NT2/D1 (cell line): ENCODE measurements around the gene PAQR3.

Experiments used
- DNase-seq: peaks from one replicate; pipeline ENCODE4 v3.0.0-alpha.2; 2011; ENCODE audit warnings: low read depth, low spot score
- H3K27me3 ChIP-seq: 2 replicates; pipeline ENCODE4 v1.6.0; 2011; ENCODE audit warnings: mild to moderate bottlenecking; ENCODE audit not compliant: insufficient read length, insufficient read depth
- H3K36me3 ChIP-seq: 2 replicates; pipeline ENCODE4 v1.6.1; 2011; ENCODE audit warnings: mild to moderate bottlenecking, low read length, mixed read lengths; ENCODE audit not compliant: insufficient read depth, insufficient read length
- H3K4me1 ChIP-seq: 2 replicates; pipeline ENCODE4 v1.5.1; 2011; ENCODE audit not compliant: insufficient read depth, insufficient read length
- H3K4me3 ChIP-seq: 2 replicates; pipeline ENCODE4 v1.5.1; 2011; ENCODE audit warnings: low read depth; ENCODE audit not compliant: insufficient read length
- H3K9ac ChIP-seq: 2 replicates; pipeline ENCODE4 v1.6.0; 2011; ENCODE audit warnings: low read depth; ENCODE audit not compliant: insufficient read length
- H3K9me3 ChIP-seq: 2 replicates; pipeline ENCODE4 v1.5.1; 2011; ENCODE audit warnings: mild to moderate bottlenecking, low read length; ENCODE audit not compliant: insufficient read depth
- SUZ12 ChIP-seq: IDR thresholded peaks from 2 replicates; pipeline ENCODE4 v1.6.1; 2011; ENCODE audit not compliant: insufficient read length, insufficient read depth; ENCODE audit errors: extremely low read depth
- YY1 ChIP-seq: IDR thresholded peaks from 2 replicates; pipeline ENCODE4 v1.6.1; 2011; ENCODE audit not compliant: insufficient read length, insufficient read depth
- ZNF274 ChIP-seq: IDR thresholded peaks from 2 replicates; pipeline ENCODE4 v1.6.1; 2011; ENCODE audit warnings: mild to moderate bottlenecking, low read depth, low read length

Gene PAQR3

GRCh38 chr4:78902298-78902697, 36.9 kb downstream of the PAQR3 start:
- TF ChIP-seq SUZ12: no peak
- TF ChIP-seq YY1: no peak
- TF ChIP-seq ZNF274: no peak
- Histone ChIP-seq H3K27me3 (no peaks in the 10 kb centered on the region), H3K4me1 (no peaks in the 10 kb centered on the region), H3K9me3 (no peaks in the 10 kb centered on the region), H3K36me3 (no peaks in the 10 kb centered on the region), H3K9ac (no peak overlapping the region), H3K4me3 (no peak overlapping the region)
- DNase-seq: no peak

- TF ChIP-seq YY1: no peak
- no peak for TF ChIP-seq ZNF274
- TF ChIP-seq SUZ12: no peak
- H3K36me3 ChIP-seq: no peaks in the 10 kb centered on the region
- H3K9me3 ChIP-seq: no peaks in the 10 kb centered on the region
- H3K27me3 ChIP-seq: no peaks in the 10 kb centered on the region
- no peak overlapping the region for H3K4me3 ChIP-seq
- no peak for DNase-seq
- no peaks in the 10 kb centered on the region for H3K4me1 ChIP-seq
- H3K9ac ChIP-seq: no peak overlapping the region
Measured at GRCh38 chr4:78901882-78902281, 37.4 kb downstream of the PAQR3 start.

GRCh38 chr4:78899302-78899701, 39.9 kb downstream of the PAQR3 start:
- TF ChIP-seq YY1 (no peak), SUZ12 (no peak), ZNF274 (no peak)
- no peaks in the 10 kb centered on the region for H3K4me1 ChIP-seq
- no peak overlapping the region for H3K9ac ChIP-seq
- no peaks in the 10 kb centered on the region for H3K9me3 ChIP-seq
- H3K4me3 ChIP-seq: no peak overlapping the region
- no peaks in the 10 kb centered on the region for H3K27me3 ChIP-seq
- H3K36me3 ChIP-seq: peaks cover 6% of the 10 kb centered on the region
- DNase-seq: no peak

GRCh38 chr4:78889955-78890354, 49.3 kb downstream of the PAQR3 start:
- peaks cover 31% of the 10 kb centered on the region for H3K36me3 ChIP-seq
- no peak for DNase-seq
- H3K4me1 ChIP-seq: no peaks in the 10 kb centered on the region
- no peak for TF ChIP-seq SUZ12
- H3K9ac ChIP-seq: no peak overlapping the region
- H3K9me3 ChIP-seq: no peaks in the 10 kb centered on the region
- no peaks in the 10 kb centered on the region for H3K27me3 ChIP-seq
- no peak overlapping the region for H3K4me3 ChIP-seq

- H3K9ac ChIP-seq: no peak overlapping the region
- H3K36me3 ChIP-seq: peaks cover 13% of the 10 kb centered on the region
- H3K4me1 ChIP-seq: no peaks in the 10 kb centered on the region
- no peaks in the 10 kb centered on the region for H3K9me3 ChIP-seq
- no peaks in the 10 kb centered on the region for H3K27me3 ChIP-seq
- H3K4me3 ChIP-seq: no peak overlapping the region
- TF ChIP-seq YY1 (no peak), SUZ12 (no peak), ZNF274 (no peak)
- no peak for DNase-seq
Measured at GRCh38 chr4:78885598-78885997, 53.6 kb downstream of the PAQR3 start.

- H3K36me3 ChIP-seq: peaks cover 16% of the 10 kb centered on the region
- H3K9me3 ChIP-seq: no peaks in the 10 kb centered on the region
- no peaks in the 10 kb centered on the region for H3K4me1 ChIP-seq
- H3K4me3 ChIP-seq: no peak overlapping the region
- no peaks in the 10 kb centered on the region for H3K27me3 ChIP-seq
- DNase-seq: no peak
- TF ChIP-seq YY1 (no peak), SUZ12 (no peak), ZNF274 (no peak)
- no peak overlapping the region for H3K9ac ChIP-seq
Measured at GRCh38 chr4:78880874-78881492, 58.3 kb downstream of the PAQR3 start.

GRCh38 chr4:78878031-78878430, 61.2 kb downstream of the PAQR3 start:
- Histone ChIP-seq H3K27me3 (no peaks in the 10 kb centered on the region), H3K9ac (no peak overlapping the region), H3K4me1 (no peaks in the 10 kb centered on the region), H3K9me3 (no peaks in the 10 kb centered on the region), H3K36me3 (peaks cover 23% of the 10 kb centered on the region), H3K4me3 (no peak overlapping the region)
- no peak for DNase-seq
- TF ChIP-seq SUZ12: no peak
- TF ChIP-seq ZNF274: no peak
- TF ChIP-seq YY1: no peak
